Measurements from ENCODE around the gene SLC35E3. TPM values are rescaled to one million over a fixed set of nuclear protein-coding genes. Genes with fewer than 3 reads are reported as not detected.

Gene SLC35E3
- total RNA-seq, 1 donor from 2014 or later: 10.5 TPM

DNA sequence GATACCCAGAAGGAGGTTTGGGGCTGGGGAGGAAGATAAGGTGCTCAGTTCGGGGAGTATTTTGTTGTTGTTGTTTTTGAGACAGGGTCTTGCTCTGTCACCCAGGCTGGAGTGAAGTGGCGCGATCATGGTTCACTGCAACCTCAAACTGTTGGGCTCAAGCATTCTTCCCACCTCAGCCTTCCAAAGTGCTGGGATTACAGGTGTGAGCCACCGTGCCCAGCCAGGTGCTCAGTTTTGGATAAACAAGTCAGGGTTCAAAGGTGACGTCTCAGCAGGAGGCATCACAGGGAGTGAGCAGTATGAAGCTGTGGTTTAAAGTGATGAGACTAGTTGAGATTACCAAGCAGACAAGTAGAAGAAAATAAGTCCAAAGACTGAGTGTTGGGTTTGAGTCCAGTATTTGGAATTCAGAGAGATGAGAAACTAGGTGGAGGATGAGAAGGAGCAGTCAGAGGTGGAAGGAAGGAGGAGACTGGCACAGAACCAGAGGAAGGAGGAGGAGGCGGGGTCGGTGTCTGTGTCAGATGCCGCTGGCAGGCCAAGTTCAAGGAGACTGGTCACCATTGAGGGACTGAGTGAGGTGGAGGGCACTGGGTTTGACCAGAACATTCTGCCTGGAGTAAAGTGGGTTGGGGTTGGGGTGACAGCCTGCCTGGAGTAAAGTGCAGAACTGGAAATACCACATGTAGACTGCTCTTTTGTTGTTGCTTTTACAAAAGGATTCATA lies 16.1 kb downstream of the SLC35E3 start:
- Mint-ChIP-seq H3K27me3 (ENCODE audit: unreplicated experiment) (peaks cover 2% of the 10 kb centered on the region), H3K9me3 (ENCODE audit: unreplicated experiment) (no peaks in the 10 kb centered on the region), H3K36me3 (ENCODE audit: low read depth, unreplicated experiment) (peaks cover 21% of the 10 kb centered on the region), H3K27ac (ENCODE audit: unreplicated experiment) (no peak overlapping the region), H3K4me1 (ENCODE audit: unreplicated experiment) (no peaks in the 10 kb centered on the region), H3K4me3 (ENCODE audit: unreplicated experiment) (no peak overlapping the region)
- no peak for DNase-seq (ENCODE audit: low spot score)
- TF ChIP-seq, protein P1, sequence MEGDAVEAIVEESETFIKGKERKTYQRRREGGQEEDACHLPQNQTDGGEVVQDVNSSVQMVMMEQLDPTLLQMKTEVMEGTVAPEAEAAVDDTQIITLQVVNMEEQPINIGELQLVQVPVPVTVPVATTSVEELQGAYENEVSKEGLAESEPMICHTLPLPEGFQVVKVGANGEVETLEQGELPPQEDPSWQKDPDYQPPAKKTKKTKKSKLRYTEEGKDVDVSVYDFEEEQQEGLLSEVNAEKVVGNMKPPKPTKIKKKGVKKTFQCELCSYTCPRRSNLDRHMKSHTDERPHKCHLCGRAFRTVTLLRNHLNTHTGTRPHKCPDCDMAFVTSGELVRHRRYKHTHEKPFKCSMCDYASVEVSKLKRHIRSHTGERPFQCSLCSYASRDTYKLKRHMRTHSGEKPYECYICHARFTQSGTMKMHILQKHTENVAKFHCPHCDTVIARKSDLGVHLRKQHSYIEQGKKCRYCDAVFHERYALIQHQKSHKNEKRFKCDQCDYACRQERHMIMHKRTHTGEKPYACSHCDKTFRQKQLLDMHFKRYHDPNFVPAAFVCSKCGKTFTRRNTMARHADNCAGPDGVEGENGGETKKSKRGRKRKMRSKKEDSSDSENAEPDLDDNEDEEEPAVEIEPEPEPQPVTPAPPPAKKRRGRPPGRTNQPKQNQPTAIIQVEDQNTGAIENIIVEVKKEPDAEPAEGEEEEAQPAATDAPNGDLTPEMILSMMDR (IDR thresholded peaks at IDR 0.05; ENCODE audit: unreplicated experiment): no peak

DNA sequence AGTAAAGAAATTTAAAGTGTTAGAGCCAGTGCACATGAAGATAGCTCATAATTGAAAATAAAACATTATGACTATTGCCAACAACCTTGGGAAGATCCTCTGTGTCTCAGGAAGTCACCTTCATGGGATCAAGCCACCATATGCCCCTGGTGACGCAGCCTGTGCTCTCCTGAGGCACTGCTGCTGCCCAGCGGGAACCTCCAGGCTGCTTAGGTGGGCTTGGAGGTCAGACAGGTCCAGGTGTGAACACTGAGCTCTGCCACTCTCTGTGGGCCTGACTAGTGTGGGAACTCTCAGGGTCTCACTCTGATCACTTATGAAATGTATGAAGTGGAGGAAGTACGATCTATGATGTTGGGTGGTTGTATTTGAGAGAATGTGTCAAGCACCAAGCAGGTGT lies 16.7 kb downstream of the SLC35E3 start:
- Mint-ChIP-seq H3K36me3 (ENCODE audit: low read depth, unreplicated experiment) (peaks cover 21% of the 10 kb centered on the region), H3K27ac (ENCODE audit: unreplicated experiment) (no peak overlapping the region), H3K9me3 (ENCODE audit: unreplicated experiment) (no peaks in the 10 kb centered on the region), H3K4me3 (ENCODE audit: unreplicated experiment) (no peak overlapping the region), H3K4me1 (ENCODE audit: unreplicated experiment) (no peaks in the 10 kb centered on the region), H3K27me3 (ENCODE audit: unreplicated experiment) (peaks cover 2% of the 10 kb centered on the region)
- TF ChIP-seq, protein P1 (IDR thresholded peaks at IDR 0.05; ENCODE audit: unreplicated experiment): no peak
- no peak for DNase-seq (ENCODE audit: low spot score)

DNA sequence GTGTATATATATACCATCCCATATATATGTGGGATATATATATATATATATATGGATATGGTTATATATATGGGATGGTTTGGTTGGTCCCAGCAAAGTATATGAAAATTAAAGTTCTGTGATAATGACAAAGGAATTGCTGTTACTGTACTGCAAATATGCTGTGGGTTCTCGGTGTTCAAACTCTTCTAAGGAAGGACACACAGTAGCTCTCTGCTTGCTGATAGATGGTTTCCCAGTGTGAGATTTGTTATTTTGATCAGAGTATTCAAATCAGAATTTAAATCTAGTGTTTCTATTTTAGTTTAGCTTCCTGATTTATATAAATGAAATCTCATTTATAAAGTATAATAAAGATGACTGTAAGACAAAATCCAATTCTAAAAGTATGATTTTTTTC lies 19.7 kb downstream of the SLC35E3 start:
- H3K36me3 Mint-ChIP-seq (ENCODE audit: low read depth, unreplicated experiment): peaks cover 21% of the 10 kb centered on the region
- no peaks in the 10 kb centered on the region for H3K4me1 Mint-ChIP-seq (ENCODE audit: unreplicated experiment)
- H3K9me3 Mint-ChIP-seq (ENCODE audit: unreplicated experiment): no peaks in the 10 kb centered on the region
- DNase-seq (ENCODE audit: low spot score): no peak
- TF ChIP-seq, protein P1 (IDR thresholded peaks at IDR 0.05; ENCODE audit: unreplicated experiment): no peak
- H3K27me3 Mint-ChIP-seq (ENCODE audit: unreplicated experiment): peaks cover 4% of the 10 kb centered on the region
- no peak overlapping the region for H3K27ac Mint-ChIP-seq (ENCODE audit: unreplicated experiment)
- H3K4me3 Mint-ChIP-seq (ENCODE audit: unreplicated experiment): no peak overlapping the region

DNA sequence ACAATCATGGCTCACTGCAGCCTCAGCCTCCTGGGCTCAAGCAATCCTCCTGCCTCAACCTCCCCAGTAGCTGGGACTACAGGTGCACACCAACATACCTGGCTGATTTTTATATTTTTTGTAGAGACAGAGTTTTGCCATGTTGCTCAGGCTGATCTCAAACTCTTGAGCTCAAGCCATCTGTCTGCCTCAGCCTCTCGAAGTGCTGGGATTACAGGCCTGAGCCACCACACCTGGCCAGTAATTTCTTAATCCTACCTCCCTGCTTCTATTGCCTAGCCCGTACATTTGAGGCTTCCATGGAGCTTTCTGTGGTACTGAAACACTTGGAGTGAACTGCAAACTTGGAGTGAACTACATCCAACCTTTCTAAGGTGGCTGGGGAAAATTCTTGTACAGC lies 20.7 kb downstream of the SLC35E3 start:
- Mint-ChIP-seq H3K4me3 (ENCODE audit: unreplicated experiment) (no peak overlapping the region), H3K27ac (ENCODE audit: unreplicated experiment) (no peak overlapping the region), H3K4me1 (ENCODE audit: unreplicated experiment) (no peaks in the 10 kb centered on the region), H3K36me3 (ENCODE audit: low read depth, unreplicated experiment) (peaks cover 15% of the 10 kb centered on the region), H3K27me3 (ENCODE audit: unreplicated experiment) (peaks cover 4% of the 10 kb centered on the region), H3K9me3 (ENCODE audit: unreplicated experiment) (no peaks in the 10 kb centered on the region)
- TF ChIP-seq, protein P1 (IDR thresholded peaks at IDR 0.05; ENCODE audit: unreplicated experiment): no peak
- no peak for DNase-seq (ENCODE audit: low spot score)

DNA sequence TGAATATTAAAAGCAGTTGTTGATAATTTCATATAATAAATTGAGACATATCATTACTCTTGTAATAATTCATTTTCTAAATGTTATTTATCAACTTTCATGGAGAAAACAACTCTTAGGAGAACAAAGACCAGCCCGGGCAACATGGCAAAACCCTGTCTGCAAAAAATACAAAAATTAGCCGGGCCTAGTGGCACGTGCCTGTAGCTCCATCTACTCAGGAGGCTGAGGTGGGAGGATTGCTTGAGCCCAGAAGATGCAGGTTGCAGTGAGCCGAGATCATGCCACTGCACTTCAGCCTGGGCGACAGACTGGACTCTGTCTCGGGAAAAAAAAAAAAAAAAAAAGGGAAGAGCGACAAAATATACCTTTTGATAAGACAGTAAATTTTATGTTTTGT lies 21.2 kb downstream of the SLC35E3 start:
- H3K9me3 Mint-ChIP-seq (ENCODE audit: unreplicated experiment): no peaks in the 10 kb centered on the region
- H3K4me3 Mint-ChIP-seq (ENCODE audit: unreplicated experiment): no peak overlapping the region
- TF ChIP-seq, protein P1 (IDR thresholded peaks at IDR 0.05; ENCODE audit: unreplicated experiment): no peak
- H3K4me1 Mint-ChIP-seq (ENCODE audit: unreplicated experiment): no peaks in the 10 kb centered on the region
- peaks cover 10% of the 10 kb centered on the region for H3K36me3 Mint-ChIP-seq (ENCODE audit: low read depth, unreplicated experiment)
- peaks cover 2% of the 10 kb centered on the region for H3K27me3 Mint-ChIP-seq (ENCODE audit: unreplicated experiment)
- DNase-seq (ENCODE audit: low spot score): no peak
- no peak overlapping the region for H3K27ac Mint-ChIP-seq (ENCODE audit: unreplicated experiment)
